Lung (tissue), 12 donors: ENCODE results near the gene TSSC4. TPM values are rescaled to one million over a fixed set of nuclear protein-coding genes. Genes with fewer than 3 reads are reported as not detected.

Source experiments
- ATAC-seq: fragments of 200-7000 bp; cut with Tn5 transposase; one replicate; pipeline ENCODE4 v1.9.1; 2020; ENCODE audit warnings: moderate number of reproducible peaks; ENCODE audit not compliant: insufficient read depth, low FRiP score
- DNase-seq, 3 donors: peaks; one replicate each; pipeline ENCODE4 v3.0.0-alpha.2; 2013 to 2017
- H3K27ac ChIP-seq, 2 donors: one replicate each; pipeline ENCODE4 v1.5.1; 2013; ENCODE audit warnings: mild to moderate bottlenecking in 2 of 2, moderate library complexity in 2 of 2, control low read depth in 1 of 2, inconsistent platforms in 1 of 2, low read depth in 1 of 2, low read length in 1 of 2
- H3K27me3 ChIP-seq, 3 donors: one replicate each; pipeline ENCODE4 v1.5.1; 2013; ENCODE audit warnings: low read length in 2 of 3; ENCODE audit not compliant: control insufficient read depth in 3 of 3, insufficient read depth in 3 of 3
- H3K36me3 ChIP-seq, 4 donors: one replicate each; pipeline ENCODE4 v1.5.1; 2013; ENCODE audit warnings: low read length in 4 of 4, mild to moderate bottlenecking in 1 of 4, moderate library complexity in 1 of 4; ENCODE audit not compliant: control insufficient read depth in 4 of 4, insufficient read depth in 4 of 4
- H3K4me1 ChIP-seq, 5 donors: one replicate each; pipeline ENCODE4 v1.5.1; 2013; ENCODE audit warnings: low read length in 5 of 5, mild to moderate bottlenecking in 2 of 5, moderate library complexity in 1 of 5; ENCODE audit not compliant: control insufficient read depth in 5 of 5, insufficient read depth in 5 of 5
- H3K4me3 ChIP-seq: one replicate; pipeline ENCODE4 v1.5.1; 2013; ENCODE audit warnings: mild to moderate bottlenecking, control low read depth, moderate library complexity
- H3K9ac ChIP-seq, 2 donors: one replicate each; pipeline ENCODE4 v1.5.1; 2013; ENCODE audit warnings: low read length in 2 of 2, control low read depth in 1 of 2; ENCODE audit not compliant: insufficient read depth in 1 of 2
- H3K9me3 ChIP-seq, 4 donors: one replicate each; pipeline ENCODE4 v1.5.1; 2013; ENCODE audit warnings: low read length in 3 of 4, mild to moderate bottlenecking in 1 of 4, moderate library complexity in 1 of 4; ENCODE audit not compliant: control insufficient read depth in 4 of 4, insufficient read depth in 3 of 4
- WGBS, 2 donors: extraction: QIAGEN DNeasy Blood & Tissue Kit; methylation state at CpG; one replicate each; pipeline ENCODE4 v1.1.7; 2013; 5-methylcytosine and 5-hydroxymethylcytosine counted together
- polyA plus RNA-seq, 2 donors: library from polyadenylated mRNA; stranded (reverse); fragments of 200-250 nt; gene quantifications; one replicate each; pipeline ENCODE4 v1.2.1, GENCODE V29; 2013
- total RNA-seq, 2 donors: library from RNA; depleted of rRNA in 1 of 2; stranded (reverse); fragments of >200 nt in 1 of 2; gene quantifications; one replicate each; pipeline ENCODE4 v1.2.1, GENCODE V29; 2014 to 2021
- TF ChIP-seq, protein P1 (sequence below): IDR thresholded peaks from 2 replicates; pipeline ENCODE4 v1.5.1; 2012; ENCODE audit warnings: mild to moderate bottlenecking; ENCODE audit errors: control extremely low read depth, extremely low read depth
- donor health status: control.
- donor health status: control.
- donor health status: Bipolar disorder and iron deficiency.
- donor health status: healthy.
- donor health status: DM: yes; HTN: yes; CAD: no.

TSSC4 gene
- total and polyA plus RNA-seq, 4 donors, result 25.1 to 56.5 (median 49.8) TPM

- TF ChIP-seq, protein P1, sequence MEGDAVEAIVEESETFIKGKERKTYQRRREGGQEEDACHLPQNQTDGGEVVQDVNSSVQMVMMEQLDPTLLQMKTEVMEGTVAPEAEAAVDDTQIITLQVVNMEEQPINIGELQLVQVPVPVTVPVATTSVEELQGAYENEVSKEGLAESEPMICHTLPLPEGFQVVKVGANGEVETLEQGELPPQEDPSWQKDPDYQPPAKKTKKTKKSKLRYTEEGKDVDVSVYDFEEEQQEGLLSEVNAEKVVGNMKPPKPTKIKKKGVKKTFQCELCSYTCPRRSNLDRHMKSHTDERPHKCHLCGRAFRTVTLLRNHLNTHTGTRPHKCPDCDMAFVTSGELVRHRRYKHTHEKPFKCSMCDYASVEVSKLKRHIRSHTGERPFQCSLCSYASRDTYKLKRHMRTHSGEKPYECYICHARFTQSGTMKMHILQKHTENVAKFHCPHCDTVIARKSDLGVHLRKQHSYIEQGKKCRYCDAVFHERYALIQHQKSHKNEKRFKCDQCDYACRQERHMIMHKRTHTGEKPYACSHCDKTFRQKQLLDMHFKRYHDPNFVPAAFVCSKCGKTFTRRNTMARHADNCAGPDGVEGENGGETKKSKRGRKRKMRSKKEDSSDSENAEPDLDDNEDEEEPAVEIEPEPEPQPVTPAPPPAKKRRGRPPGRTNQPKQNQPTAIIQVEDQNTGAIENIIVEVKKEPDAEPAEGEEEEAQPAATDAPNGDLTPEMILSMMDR, result no peak
- Histone ChIP-seq H3K9me3 (no peaks in the 10 kb centered on the region), H3K9ac (no peak overlapping the region), H3K4me3 (no peak overlapping the region), H3K27ac (no peak overlapping the region), H3K27me3 (no peaks in the 10 kb centered on the region), H3K4me1 (peaks cover 0 to 25% (median 7%) of the 10 kb centered on the region in 5 donors), H3K36me3 (no peaks in the 10 kb centered on the region)
- DNase-seq (peak; percentile 45 to 61 (median 57)), ATAC-seq (no peak)
- 31 to 37% methylated on average over 11 of the region's 11 CpGs for WGBS, 2 donors
Measured at GRCh38 chr11:2366276-2366675, 34.3 kb upstream of the TSSC4 start.

- Histone ChIP-seq H3K27me3 (no peaks in the 10 kb centered on the region), H3K36me3 (no peaks in the 10 kb centered on the region), H3K4me3 (no peak overlapping the region), H3K9me3 (no peaks in the 10 kb centered on the region), H3K9ac (no peak overlapping the region), H3K27ac (no peak overlapping the region), H3K4me1 (peaks cover 0 to 25% (median 7%) of the 10 kb centered on the region in 5 donors)
- ATAC-seq (no peak), DNase-seq (peak in 2 of 3 donors; percentile 24 to 45)
- 72 to 76% methylated on average over 7 of the region's 7 CpGs for WGBS, 2 donors
- TF ChIP-seq, protein P1, result no peak
Measured at GRCh38 chr11:2366733-2367132, 33.8 kb upstream of the TSSC4 start.

DNA sequence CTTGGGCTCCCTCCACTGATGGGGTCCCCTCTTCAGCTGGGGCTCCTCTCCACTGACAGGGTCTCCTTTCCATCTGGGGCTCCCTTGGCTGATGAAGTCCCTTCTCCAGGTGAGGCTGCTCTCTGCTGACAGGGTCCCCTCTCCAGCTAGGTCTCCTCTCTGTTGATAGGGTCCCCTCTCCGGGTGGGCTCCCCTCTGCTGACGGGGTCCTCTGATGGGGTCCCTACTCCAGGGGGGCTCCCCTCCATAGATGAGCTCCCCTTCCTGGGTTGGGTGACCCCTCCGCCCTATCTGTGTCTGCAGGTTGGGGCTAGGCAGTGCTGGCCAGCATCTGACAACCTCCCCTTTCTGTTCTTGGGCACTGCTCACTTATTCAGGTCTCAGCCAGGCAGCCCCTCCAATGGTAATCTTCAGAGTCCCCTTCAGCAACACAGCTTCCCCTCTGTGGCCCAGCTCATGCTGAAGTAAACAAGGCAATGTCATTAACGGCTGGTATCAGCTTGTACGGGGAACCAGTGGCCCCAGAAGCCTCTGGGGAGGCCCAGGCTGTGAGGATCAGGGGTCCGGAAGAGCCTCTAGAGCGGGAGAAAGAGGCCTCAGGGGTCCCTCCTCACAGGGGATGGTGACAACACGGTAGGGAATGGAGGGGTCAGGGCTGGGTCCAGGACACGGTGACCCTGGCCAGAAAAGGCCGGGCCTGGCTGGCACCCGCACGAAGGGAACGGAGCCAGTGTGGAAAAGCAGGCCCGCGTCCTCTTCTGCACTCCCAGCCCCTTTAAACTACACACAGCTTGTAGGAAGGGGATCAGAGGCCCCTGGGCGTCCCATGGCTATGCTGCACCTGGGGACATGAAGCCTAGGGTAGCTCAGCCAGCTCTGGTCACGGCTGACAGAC is 33.0 kb upstream of the TSSC4 start:
- Histone ChIP-seq H3K27ac (no peak overlapping the region), H3K4me3 (no peak overlapping the region), H3K27me3 (no peaks in the 10 kb centered on the region), H3K36me3 (no peaks in the 10 kb centered on the region), H3K9me3 (no peaks in the 10 kb centered on the region), H3K4me1 (peaks cover 0 to 25% (median 7%) of the 10 kb centered on the region in 5 donors), H3K9ac (no peak overlapping the region)
- DNase-seq, result peak in 1 of 3 donors; percentile 22
- 83 to 84% methylated on average over 17 of the region's 17 CpGs for WGBS, 2 donors
- TF ChIP-seq, protein P1, result no peak
- no peak for ATAC-seq
